K562 (cell line): ENCODE measurements around the gene MARS1. TPM values are rescaled to one million over a fixed set of nuclear protein-coding genes. Genes with fewer than 3 reads are reported as not detected.
A peak's percentile ranks its signal among the peaks of the same experiment; 100 is the strongest.

Experiments
- BCOR ChIP-seq: fragments of 450-650 bp; IDR thresholded peaks from 2 replicates; pipeline ENCODE4 v1.6.1; 2016
- CBFA2T2 ChIP-seq: fragments of 450-650 bp; conservative IDR thresholded peaks from 2 replicates; pipeline ENCODE4 v1.6.1; 2017; ENCODE audit warnings: mild to moderate bottlenecking
- CHCHD3 ChIP-seq: fragments of 250-450 bp; sonication (Bioruptor Pico); IDR thresholded peaks from 2 replicates; pipeline ENCODE4 v2.1.2; 2022; ENCODE audit warnings: mild to moderate bottlenecking
- E2F4 ChIP-seq: sonication (generic); formaldehyde crosslinking; IDR thresholded peaks from 2 replicates; pipeline ENCODE4 v1.8.0; 2022; ENCODE audit warnings: mild to moderate bottlenecking, low read depth, missing genetic modification reagents
- LEF1 ChIP-seq: fragments of 450-650 bp; IDR thresholded peaks from 2 replicates; pipeline ENCODE4 v1.6.1; 2016; ENCODE audit warnings: mild to moderate bottlenecking
- PTBP1 ChIP-seq: fragments of 200-400 bp; formaldehyde crosslinking; IDR thresholded peaks from 2 replicates; pipeline ENCODE4 v1.6.1; 2017; ENCODE audit warnings: low read depth, low read length
- RBFOX2 ChIP-seq: fragments of 200-400 bp; formaldehyde crosslinking; IDR thresholded peaks from 2 replicates; pipeline ENCODE4 v1.6.1; 2017; ENCODE audit warnings: low read depth, mild to moderate bottlenecking, low read length, moderate library complexity
- TEAD1 ChIP-seq, 2 experiments: fragments of 450-650 bp in 1 of 2; sonication (generic) in 1 of 2; formaldehyde crosslinking; IDR thresholded peaks; 2 replicates each; pipeline versions ENCODE4 v1.4.0 to v1.8.0; 2020 to 2022; ENCODE audit warnings: mild to moderate bottlenecking in 2 of 2, missing genetic modification reagents in 1 of 2
- USF1 ChIP-seq: sonication (generic); formaldehyde crosslinking; IDR thresholded peaks from 2 replicates; pipeline ENCODE4 v1.9.0; 2022; ENCODE audit warnings: mild to moderate bottlenecking, missing genetic modification reagents
- ZBTB11 ChIP-seq, 3 experiments: fragments of 200-800 bp in 1 of 3; fragments of 250-450 bp in 1 of 3; fragments of 450-650 bp in 1 of 3; sonication (Bioruptor Pico) in 1 of 3; sonication (Bioruptor generic) in 1 of 3; formaldehyde crosslinking in 1 of 3; IDR thresholded peaks; 2 replicates each; pipeline versions ENCODE4 v1.6.1 to v1.8.0; 2016 to 2022; ENCODE audit warnings: mild to moderate bottlenecking in 2 of 3, missing genetic modification characterization in 2 of 3, missing compliant biosample characterization in 1 of 3, moderate library complexity in 1 of 3
- ZC3H4 ChIP-seq: sonication (generic); formaldehyde crosslinking; IDR thresholded peaks from 2 replicates; pipeline ENCODE4 v1.9.0; 2021; ENCODE audit warnings: missing genetic modification reagents, borderline replicate concordance
- polyA plus RNA-seq, 8 experiments: library from polyadenylated mRNA; depleted of rRNA in 4 of 8; stranded (reverse) in 5 of 8; unstranded in 3 of 8; fragments of >200 nt; fragmentation: Nextera tagmentation in 2 of 8; fragmentation: Illumina TruSeq in 1 of 8; extraction: Ambion mirVana in 2 of 8; extraction: Trizol in 1 of 8; gene quantifications; 2 replicates each; pipeline versions ENCODE4 v1.2.1 to v1.2.3, GENCODE V29; 2011 to 2014; ENCODE audit warnings: inconsistent platforms in 1 of 8, missing spikeins in 1 of 8
- total RNA-seq, 7 experiments: library from RNA; depleted of rRNA in 6 of 7; stranded (reverse); fragments of >200 nt in 6 of 7; fragmentation: Illumina TruSeq in 2 of 7; extraction: Trizol in 2 of 7; gene quantifications; 2 replicates each; pipeline versions ENCODE4 v1.2.1 to v1.2.3, GENCODE V29; 2011 to 2021; ENCODE audit warnings: low replicate concordance in 1 of 7
- TF ChIP-seq, protein P1 (sequence below), 2 experiments: fragments of 450-650 bp; conservative IDR thresholded peaks; 2 replicates each; pipeline ENCODE4 v1.6.1; 2017; ENCODE audit warnings: mild to moderate bottlenecking in 2 of 2, moderate library complexity in 2 of 2

Gene MARS1
- total and polyA plus RNA-seq, 9 of the 15 experiments (the other 6 are each of a cell fraction or from before 2014, with no cell fraction given): 117 to 382 (median 220) TPM

DNA sequence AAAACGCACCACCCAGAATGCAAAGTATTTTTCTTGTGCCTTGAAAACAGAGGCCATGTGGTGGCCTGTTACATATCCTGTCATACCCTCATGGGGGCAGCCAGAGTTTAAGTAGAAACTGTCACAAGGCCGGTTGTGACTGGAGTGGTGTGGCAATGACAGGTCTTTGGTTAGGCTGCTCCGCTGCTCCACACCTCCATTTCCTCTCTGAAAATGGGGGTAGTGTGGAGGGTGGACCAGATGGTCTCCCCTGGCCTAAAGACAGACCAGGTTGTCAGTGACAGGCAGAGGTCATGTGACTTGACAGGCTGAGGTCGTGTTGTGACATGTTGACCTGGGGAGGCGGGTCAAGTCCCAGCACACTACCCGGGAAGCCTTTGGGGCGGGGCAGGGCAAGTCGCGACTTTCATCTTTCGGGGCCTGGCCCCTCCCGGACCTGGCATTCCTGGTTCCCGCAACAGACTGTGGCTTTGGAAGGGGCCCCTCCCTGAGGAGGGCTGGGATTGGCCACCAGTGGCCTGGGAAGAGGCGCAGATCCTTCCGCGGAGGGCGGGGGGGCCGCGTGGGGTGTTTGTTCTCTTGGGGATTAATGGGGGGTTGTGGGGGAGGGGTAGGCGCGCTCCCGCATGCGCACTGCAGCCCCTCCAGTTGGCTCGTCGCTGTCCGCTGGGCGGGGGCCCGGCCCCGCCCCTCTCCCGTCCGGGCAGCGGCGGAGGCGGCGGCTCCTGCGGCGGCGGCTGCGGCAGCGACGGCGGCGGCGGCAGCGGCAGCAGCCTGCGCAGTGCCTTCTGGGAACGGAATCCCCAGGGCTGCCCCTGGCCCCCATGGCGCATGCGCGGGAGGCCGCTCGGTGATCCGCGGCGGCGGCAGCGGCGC lies 34.4 kb downstream of the MARS1 start, which contains the start of gene MBD6 (continued):
- no peak for TF ChIP-seq PTBP1
- TF ChIP-seq CHCHD3 (CRISPR knock-in tag): 0 out of 2 replicates have a peak, but pooled peaks have one; percentile 47
- TF ChIP-seq ZBTB11 (CRISPR knock-in tag; IDR thresholded peaks at IDR 0.05): peak in 1 of 3 experiments; percentile 67; a peak in 2 of 6 replicates
- TF ChIP-seq TEAD1 (CRISPR knock-in tag; IDR thresholded peaks at IDR 0.05): peak; percentile 91 to 92
- TF ChIP-seq RBFOX2: peak; percentile 87
- TF ChIP-seq LEF1: peak; percentile 97
- TF ChIP-seq CBFA2T2: peak; percentile 78
- TF ChIP-seq USF1 (CRISPR knock-in tag): peak; percentile 95
- TF ChIP-seq BCOR: peak; percentile 58; the same call in 1 of the 2 replicates
- 0 out of 2 replicates have a peak, but pooled peaks have one; percentile 33 for TF ChIP-seq E2F4
- TF ChIP-seq, protein P1, sequence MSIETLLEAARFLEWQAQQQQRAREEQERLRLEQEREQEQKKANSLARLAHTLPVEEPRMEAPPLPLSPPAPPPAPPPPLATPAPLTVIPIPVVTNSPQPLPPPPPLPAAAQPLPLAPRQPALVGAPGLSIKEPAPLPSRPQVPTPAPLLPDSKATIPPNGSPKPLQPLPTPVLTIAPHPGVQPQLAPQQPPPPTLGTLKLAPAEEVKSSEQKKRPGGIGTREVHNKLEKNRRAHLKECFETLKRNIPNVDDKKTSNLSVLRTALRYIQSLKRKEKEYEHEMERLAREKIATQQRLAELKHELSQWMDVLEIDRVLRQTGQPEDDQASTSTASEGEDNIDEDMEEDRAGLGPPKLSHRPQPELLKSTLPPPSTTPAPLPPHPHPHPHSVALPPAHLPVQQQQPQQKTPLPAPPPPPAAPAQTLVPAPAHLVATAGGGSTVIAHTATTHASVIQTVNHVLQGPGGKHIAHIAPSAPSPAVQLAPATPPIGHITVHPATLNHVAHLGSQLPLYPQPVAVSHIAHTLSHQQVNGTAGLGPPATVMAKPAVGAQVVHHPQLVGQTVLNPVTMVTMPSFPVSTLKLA (conservative IDR thresholded peaks at IDR 0.05): peak; percentile 98 to 99
- peak; percentile 63; the same call in 1 of the 2 replicates for TF ChIP-seq ZC3H4 (CRISPR knock-in tag)
